Effector memory CD4-positive, alpha-beta T cell (primary cell): ENCODE results near the gene CDKN2AIP.

ENCODE experiments used
- DNase-seq, 3 donors: peaks; one replicate each; pipeline ENCODE4 v3.0.0-alpha.2; 2020
- H3K27ac ChIP-seq: 2 replicates; pipeline ENCODE4 v1.7.0; 2013; ENCODE audit warnings: mild to moderate bottlenecking, low read length, moderate library complexity; ENCODE audit not compliant: insufficient read depth, poor library complexity, severe bottlenecking
- H3K27me3 ChIP-seq: replicated peaks from 2 replicates; pipeline ENCODE4 v1.7.0; 2013; ENCODE audit warnings: mild to moderate bottlenecking, low read length; ENCODE audit not compliant: insufficient read depth, control insufficient read depth, poor library complexity, severe bottlenecking
- H3K36me3 ChIP-seq: 2 replicates; pipeline ENCODE4 v1.7.0; 2013; ENCODE audit warnings: mild to moderate bottlenecking, low read length, moderate library complexity; ENCODE audit not compliant: control insufficient read depth, insufficient read depth
- H3K4me1 ChIP-seq: 2 replicates; pipeline ENCODE4 v1.7.0; 2013; ENCODE audit warnings: low read length, mild to moderate bottlenecking; ENCODE audit not compliant: control insufficient read depth, insufficient read depth, poor library complexity, severe bottlenecking
- H3K4me3 ChIP-seq: 2 replicates; pipeline ENCODE4 v1.7.0; 2013; ENCODE audit warnings: low read length, low read depth, mild to moderate bottlenecking; ENCODE audit not compliant: insufficient read depth, poor library complexity, severe bottlenecking
- H3K9me3 ChIP-seq: 2 replicates; pipeline ENCODE4 v1.7.0; 2013; ENCODE audit warnings: mild to moderate bottlenecking, low read length, moderate library complexity; ENCODE audit not compliant: control insufficient read depth

Gene CDKN2AIP

DNA sequence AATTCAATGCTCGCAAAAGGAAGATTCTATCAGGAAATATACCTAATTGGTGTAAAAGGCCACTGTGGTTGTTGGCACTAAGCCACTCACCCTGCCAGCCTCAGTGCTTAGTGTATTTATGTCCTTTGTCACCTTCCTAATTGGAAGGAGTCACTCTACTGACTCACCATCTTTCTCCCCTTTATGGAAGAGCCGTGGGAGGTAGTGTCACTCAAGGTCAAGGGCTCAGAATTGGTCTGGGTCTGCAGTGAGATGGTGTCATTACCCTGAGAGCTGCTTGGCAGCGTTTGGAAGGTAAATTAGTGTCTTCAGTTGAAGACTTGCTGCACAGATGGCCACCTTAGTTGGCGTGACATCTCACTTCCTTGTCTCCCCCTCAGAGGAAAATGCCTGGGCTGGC, 41.7 kb upstream of the CDKN2AIP start:
- Histone ChIP-seq H3K4me3 (no peak overlapping the region), H3K27me3 (no peaks in the 10 kb centered on the region), H3K4me1 (peaks cover 6% of the 10 kb centered on the region), H3K36me3 (no peaks in the 10 kb centered on the region), H3K9me3 (no peaks in the 10 kb centered on the region), H3K27ac (no peak overlapping the region)
- DNase-seq = no peak

DNA sequence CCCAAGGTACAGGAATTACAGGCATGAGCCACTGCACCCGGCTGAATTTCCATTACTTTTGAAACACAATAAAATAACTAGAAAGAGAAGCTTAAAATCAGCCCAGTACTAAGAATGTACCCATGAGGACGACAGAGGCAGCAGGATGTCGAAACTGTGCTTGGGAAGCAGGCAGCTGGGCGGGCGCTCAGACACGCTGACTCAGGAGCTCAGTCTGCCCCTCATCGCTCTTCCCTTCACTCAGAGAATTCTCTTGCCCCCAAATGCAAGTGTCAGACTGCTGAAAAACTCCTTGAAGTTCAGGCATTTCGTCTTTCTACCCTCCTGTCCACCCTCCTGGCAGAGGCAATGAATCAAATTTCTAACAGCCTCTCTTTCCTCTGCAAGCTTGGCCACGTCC, 41.0 kb upstream of the CDKN2AIP start:
- no peak for DNase-seq
- no peaks in the 10 kb centered on the region for H3K36me3 ChIP-seq
- H3K9me3 ChIP-seq = no peaks in the 10 kb centered on the region
- no peaks in the 10 kb centered on the region for H3K27me3 ChIP-seq
- no peak overlapping the region for H3K27ac ChIP-seq
- no peaks in the 10 kb centered on the region for H3K4me1 ChIP-seq
- no peak overlapping the region for H3K4me3 ChIP-seq

DNA sequence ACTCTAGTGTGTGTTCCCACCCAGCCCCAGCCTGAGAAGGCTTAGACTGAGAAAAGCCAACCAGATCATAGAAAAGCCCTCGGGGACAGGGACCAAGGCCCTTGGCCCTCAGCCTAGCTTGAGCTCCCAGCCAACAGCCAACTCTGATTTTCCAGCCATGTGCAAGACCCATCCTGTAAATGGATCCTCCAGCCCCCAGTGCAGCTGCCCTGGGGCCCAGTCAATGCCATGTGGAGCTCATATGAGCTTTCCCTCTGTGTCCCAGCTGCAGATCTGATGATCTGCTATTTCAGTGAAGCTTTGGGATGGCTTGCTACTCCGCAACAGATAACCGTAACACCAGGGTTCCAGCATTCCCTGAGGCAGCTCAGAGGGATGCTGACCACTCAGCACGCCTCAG, 40.5 kb upstream of the CDKN2AIP start:
- DNase-seq = no peak
- H3K27ac ChIP-seq = no peak overlapping the region
- H3K36me3 ChIP-seq = no peaks in the 10 kb centered on the region
- no peaks in the 10 kb centered on the region for H3K27me3 ChIP-seq
- no peaks in the 10 kb centered on the region for H3K9me3 ChIP-seq
- no peak overlapping the region for H3K4me3 ChIP-seq
- H3K4me1 ChIP-seq = no peaks in the 10 kb centered on the region

- Histone ChIP-seq H3K36me3 (no peaks in the 10 kb centered on the region), H3K27me3 (no peaks in the 10 kb centered on the region), H3K4me1 (no peaks in the 10 kb centered on the region), H3K9me3 (no peaks in the 10 kb centered on the region), H3K4me3 (no peak overlapping the region), H3K27ac (no peak overlapping the region)
- no peak for DNase-seq
Measured at GRCh38 chr4:183405303-183405702, 39.1 kb upstream of the CDKN2AIP start.

DNA sequence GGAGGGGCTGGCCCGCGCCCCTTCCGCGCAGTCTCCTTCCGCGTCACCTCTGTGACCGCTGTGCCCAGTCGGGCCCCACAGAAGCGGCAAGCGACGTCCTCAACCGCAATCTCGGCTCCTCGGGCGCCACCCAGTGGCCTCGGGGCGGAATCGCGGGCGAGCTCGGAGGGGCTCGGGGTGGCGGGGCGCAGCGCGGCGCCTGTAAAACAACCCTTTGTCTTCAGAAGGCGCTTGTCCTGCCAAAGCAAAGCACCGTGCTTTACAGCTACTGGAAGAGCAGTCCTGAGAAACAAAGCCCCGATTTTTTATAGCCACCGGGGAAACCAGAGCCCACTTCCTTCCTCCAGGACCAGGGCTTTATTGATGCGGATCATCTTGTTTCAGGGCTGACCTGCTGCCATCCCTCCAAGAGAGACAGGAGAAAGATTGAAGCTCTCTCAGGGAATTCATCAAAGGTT, 37.3 kb upstream of the CDKN2AIP start:
- Histone ChIP-seq H3K27ac (peak overlapping the region; percentile 65), H3K4me3 (peak overlapping the region; percentile 71), H3K27me3 (no peaks in the 10 kb centered on the region), H3K4me1 (no peaks in the 10 kb centered on the region), H3K36me3 (no peaks in the 10 kb centered on the region), H3K9me3 (no peaks in the 10 kb centered on the region)
- peak; percentile 78 for DNase-seq

- DNase-seq = no peak
- Histone ChIP-seq H3K4me1 (no peaks in the 10 kb centered on the region), H3K36me3 (no peaks in the 10 kb centered on the region), H3K27me3 (no peaks in the 10 kb centered on the region), H3K9me3 (no peaks in the 10 kb centered on the region), H3K27ac (peak overlapping the region; percentile 65), H3K4me3 (peak overlapping the region; percentile 71)
Measured at GRCh38 chr4:183407635-183408464, 36.6 kb upstream of the CDKN2AIP start.

- no peaks in the 10 kb centered on the region for H3K36me3 ChIP-seq
- no peaks in the 10 kb centered on the region for H3K4me1 ChIP-seq
- H3K27me3 ChIP-seq = no peaks in the 10 kb centered on the region
- H3K27ac ChIP-seq = no peak overlapping the region
- H3K4me3 ChIP-seq = no peak overlapping the region
- DNase-seq = no peak
- H3K9me3 ChIP-seq = no peaks in the 10 kb centered on the region
Measured at GRCh38 chr4:183408796-183409195, 35.6 kb upstream of the CDKN2AIP start.

GRCh38 chr4:183409483-183409882, 35.0 kb upstream of the CDKN2AIP start:
- Histone ChIP-seq H3K4me3 (no peak overlapping the region), H3K36me3 (no peaks in the 10 kb centered on the region), H3K27me3 (no peaks in the 10 kb centered on the region), H3K4me1 (no peaks in the 10 kb centered on the region), H3K27ac (no peak overlapping the region), H3K9me3 (no peaks in the 10 kb centered on the region)
- no peak for DNase-seq

DNA sequence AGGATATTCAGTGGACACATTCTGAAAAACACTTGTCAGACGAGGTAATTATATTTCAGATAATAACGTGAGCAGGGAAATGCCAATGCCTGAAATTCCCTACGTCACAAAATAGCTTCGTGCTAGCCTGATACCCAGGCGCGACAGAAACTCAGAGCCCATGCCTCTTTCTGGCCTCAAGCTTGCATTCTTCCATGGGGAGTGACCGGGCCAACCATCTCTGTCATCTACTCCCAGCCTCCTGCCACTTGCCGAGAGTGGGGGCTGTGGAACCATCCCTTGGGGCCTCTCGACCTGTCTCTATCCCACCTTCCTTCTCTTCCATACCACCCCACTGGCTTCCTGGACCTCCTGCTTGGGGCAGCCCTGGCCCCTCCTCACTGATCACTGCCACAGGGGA, 34.5 kb upstream of the CDKN2AIP start:
- no peak for DNase-seq
- Histone ChIP-seq H3K27me3 (no peaks in the 10 kb centered on the region), H3K36me3 (no peaks in the 10 kb centered on the region), H3K27ac (no peak overlapping the region), H3K9me3 (no peaks in the 10 kb centered on the region), H3K4me1 (no peaks in the 10 kb centered on the region), H3K4me3 (no peak overlapping the region)

- DNase-seq = no peak
- no peaks in the 10 kb centered on the region for H3K4me1 ChIP-seq
- H3K4me3 ChIP-seq = no peak overlapping the region
- H3K27me3 ChIP-seq = no peaks in the 10 kb centered on the region
- no peaks in the 10 kb centered on the region for H3K36me3 ChIP-seq
- H3K27ac ChIP-seq = no peak overlapping the region
- no peaks in the 10 kb centered on the region for H3K9me3 ChIP-seq
Measured at GRCh38 chr4:183411291-183411861, 33.1 kb upstream of the CDKN2AIP start.
